Measurements from ENCODE around the gene C3orf52.

- TF ChIP-seq CTCF (IDR thresholded peaks at IDR 0.05): no peak
- no peak for TF ChIP-seq POLR2AphosphoS5 (IDR thresholded peaks at IDR 0.05)
- TF ChIP-seq POLR2A (IDR thresholded peaks at IDR 0.05): no peak
Observed at GRCh38 chr3:112114576-112115160, 28.5 kb downstream of the C3orf52 start.

Measured in prostate gland (tissue), 2 donors.